Activated naive CD4-positive, alpha-beta T cell treated with anti-CD3 and anti-CD28 coated beads, Interleukin-2, amount 50 U/mL, for 72 hours (primary cell): ENCODE data around the gene CLCC1. TPM values are rescaled to one million over a fixed set of nuclear protein-coding genes. Genes with fewer than 3 reads are reported as not detected.
A peak's percentile ranks its signal among the peaks of the same experiment; 100 is the strongest.

Source experiments
- ATAC-seq, 2 donors: fragments of 150-1000 bp; cut with Tn5 transposase; 2 replicates each; pipeline ENCODE4 v1.10.0; 2021; ENCODE audit warnings: mild to moderate bottlenecking in 2 of 2, moderate library complexity in 2 of 2
- DNase-seq, 2 donors: peaks; one replicate each; pipeline ENCODE4 v3.0.0; 2021 to 2022; ENCODE audit warnings: low spot score in 2 of 2
- H3K27ac Mint-ChIP-seq, 2 donors: one replicate each; pipeline ENCODE4 v1.8.0; 2022; ENCODE audit warnings: mild to moderate bottlenecking in 2 of 2, mixed read lengths in 2 of 2
- H3K36me3 Mint-ChIP-seq, 2 donors: one replicate each; pipeline ENCODE4 v1.8.0; 2022; ENCODE audit warnings: mixed read lengths in 2 of 2
- H3K9me3 Mint-ChIP-seq, 2 donors: one replicate each; pipeline ENCODE4 v1.8.0; 2022; ENCODE audit warnings: mixed read lengths in 2 of 2
- total RNA-seq, 2 donors: library from RNA; stranded (reverse); gene quantifications; one replicate each; pipeline ENCODE4 v1.2.3, GENCODE V29; 2022

CLCC1 gene, protein sequence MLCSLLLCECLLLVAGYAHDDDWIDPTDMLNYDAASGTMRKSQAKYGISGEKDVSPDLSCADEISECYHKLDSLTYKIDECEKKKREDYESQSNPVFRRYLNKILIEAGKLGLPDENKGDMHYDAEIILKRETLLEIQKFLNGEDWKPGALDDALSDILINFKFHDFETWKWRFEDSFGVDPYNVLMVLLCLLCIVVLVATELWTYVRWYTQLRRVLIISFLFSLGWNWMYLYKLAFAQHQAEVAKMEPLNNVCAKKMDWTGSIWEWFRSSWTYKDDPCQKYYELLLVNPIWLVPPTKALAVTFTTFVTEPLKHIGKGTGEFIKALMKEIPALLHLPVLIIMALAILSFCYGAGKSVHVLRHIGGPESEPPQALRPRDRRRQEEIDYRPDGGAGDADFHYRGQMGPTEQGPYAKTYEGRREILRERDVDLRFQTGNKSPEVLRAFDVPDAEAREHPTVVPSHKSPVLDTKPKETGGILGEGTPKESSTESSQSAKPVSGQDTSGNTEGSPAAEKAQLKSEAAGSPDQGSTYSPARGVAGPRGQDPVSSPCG
- total RNA-seq = 10 to 100 TPM; 15.5 to 19.9 TPM

DNA sequence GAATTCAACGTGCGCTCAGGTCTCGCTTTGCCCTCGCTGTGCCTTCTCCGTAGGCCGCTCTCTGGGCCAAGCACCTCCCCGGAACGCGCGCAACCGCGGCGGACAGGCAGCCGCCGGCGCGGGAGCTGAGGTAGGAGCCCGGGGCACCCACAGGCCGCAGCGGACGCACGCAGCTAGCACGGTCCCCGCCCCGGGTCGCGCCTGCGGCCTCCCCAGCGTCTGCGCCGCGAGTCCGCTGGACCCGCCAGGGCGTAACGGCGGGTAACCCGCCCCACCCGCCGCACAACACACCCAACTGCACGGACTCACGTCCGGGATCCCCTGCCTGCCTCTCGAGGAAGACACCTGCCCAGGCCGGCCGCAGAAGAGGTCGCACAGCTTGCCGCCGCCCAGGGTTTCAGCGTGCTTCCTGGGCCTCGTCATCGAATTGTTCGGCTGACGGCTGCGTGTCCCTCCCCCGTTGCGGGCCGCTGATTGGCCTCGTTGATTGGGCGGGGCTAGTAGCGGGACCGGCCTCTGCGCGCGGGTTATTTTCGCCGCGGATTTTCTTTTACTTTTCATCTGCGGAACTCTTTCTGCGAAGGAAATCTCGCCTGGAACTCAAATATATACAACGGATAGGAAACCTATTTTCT, at the start of gene CLCC1:
TSS of gene CLCC1 (minus strand) at position 433 of the 635 bp plus-strand sequence. CDS start 13,047 bp downstream, outside the sequence.
- peak within 1 kb of the TSS; percentile 90 to 95 for H3K27ac Mint-ChIP-seq
- peaks cover 17 to 26% of the 10 kb centered on the region in 2 donors for H3K36me3 Mint-ChIP-seq
- DNase-seq (peak; percentile 91 to 92), ATAC-seq (peak; percentile 96)
- H3K9me3 Mint-ChIP-seq = no peaks in the 10 kb centered on the region

DNA sequence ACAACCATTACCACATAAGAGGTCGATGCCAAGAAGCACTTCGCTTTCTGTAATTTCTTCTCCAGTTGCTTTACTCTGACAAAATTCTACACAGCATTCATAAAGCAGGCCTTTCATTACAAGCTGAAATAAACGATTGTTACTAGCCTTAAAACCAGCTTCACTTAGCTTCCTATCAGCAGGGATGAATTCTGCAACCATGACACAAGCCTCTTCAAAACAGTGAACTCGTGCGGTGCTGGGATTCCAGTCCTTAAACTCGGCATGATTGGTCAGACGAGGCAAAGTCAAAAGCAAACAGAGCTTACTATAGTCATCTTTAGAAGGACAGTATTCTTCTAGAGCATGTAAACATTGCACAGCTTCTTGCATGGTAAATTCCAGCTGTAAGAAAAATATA, 48.1 kb upstream of the CLCC1 start:
- ATAC-seq (no peak), DNase-seq (no peak)
- Mint-ChIP-seq H3K36me3 (peaks cover 0 to 5% of the 10 kb centered on the region in 2 donors), H3K27ac (no peak overlapping the region), H3K9me3 (no peaks in the 10 kb centered on the region)

DNA sequence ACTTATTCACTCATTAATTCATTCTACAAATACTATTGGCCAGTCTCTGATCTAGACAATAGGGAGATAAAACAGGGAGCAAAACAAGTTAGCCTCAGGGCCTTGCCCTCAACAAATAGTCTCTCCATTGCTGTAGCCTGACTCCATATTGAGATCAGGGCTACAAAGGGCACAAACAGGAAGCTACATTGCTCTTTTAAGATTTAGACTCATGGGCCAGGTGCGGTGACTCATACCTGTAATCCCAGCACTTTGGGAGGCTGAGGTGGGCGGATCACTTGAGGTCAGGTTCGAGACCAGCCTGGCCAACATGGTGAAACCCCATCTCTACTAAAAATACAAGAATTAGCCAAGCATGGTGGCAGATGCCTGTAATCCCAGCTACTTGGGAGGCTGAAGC, 33.3 kb upstream of the CLCC1 start:
- H3K36me3 Mint-ChIP-seq = peaks cover 19 to 39% of the 10 kb centered on the region in 2 donors
- peak overlapping the region; percentile 57 to 67 for H3K27ac Mint-ChIP-seq
- ATAC-seq (peak; percentile 57 to 86), DNase-seq (peak in 1 of 2 donors; percentile 14)
- H3K9me3 Mint-ChIP-seq = peaks cover 5 to 13% of the 10 kb centered on the region in 2 donors

DNA sequence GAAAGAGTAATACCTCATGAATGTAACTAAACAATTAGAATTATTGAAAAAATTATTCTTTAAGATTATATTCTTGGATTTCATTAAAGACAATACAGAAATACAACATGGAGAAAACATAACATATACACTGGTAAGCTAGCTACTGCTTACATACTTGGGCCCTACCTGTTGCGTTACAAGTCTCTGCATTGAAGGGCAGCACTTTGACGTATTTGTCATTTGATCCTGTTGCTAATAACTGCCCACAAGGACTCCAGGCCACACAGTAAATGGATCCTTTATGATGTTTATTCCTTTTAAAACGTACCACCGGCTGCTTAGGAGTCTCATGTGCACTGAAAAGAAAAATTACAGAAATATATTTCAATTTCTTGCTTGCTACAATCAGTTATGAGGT, 19.8 kb upstream of the CLCC1 start:
- no peak for ATAC-seq
- DNase-seq = no peak
- Mint-ChIP-seq H3K36me3 (peaks cover 0 to 6% of the 10 kb centered on the region in 2 donors), H3K27ac (no peak overlapping the region), H3K9me3 (no peaks in the 10 kb centered on the region)

DNA sequence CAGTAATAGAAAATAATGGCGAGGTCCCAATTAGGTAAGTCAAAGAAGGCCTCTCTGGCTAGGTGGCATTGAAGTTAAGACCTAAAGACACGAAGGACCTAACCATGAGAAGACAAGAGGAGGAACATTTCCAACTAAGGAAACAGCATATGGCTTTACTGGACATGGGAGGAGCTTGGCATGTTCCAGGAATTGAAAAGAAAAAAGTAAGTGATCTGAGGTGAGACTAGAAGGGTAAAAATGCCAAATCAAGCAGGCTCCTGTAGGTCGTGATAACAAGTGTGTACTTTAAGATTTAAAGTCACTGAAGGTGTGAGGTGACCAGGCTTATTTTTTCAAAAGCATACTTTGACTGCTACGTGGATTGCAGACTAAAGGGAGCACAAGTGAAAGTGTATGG, 13.4 kb upstream of the CLCC1 start:
- no peak overlapping the region for H3K27ac Mint-ChIP-seq
- ATAC-seq (no peak), DNase-seq (no peak)
- peaks cover 0 to 12% of the 10 kb centered on the region in 2 donors for H3K36me3 Mint-ChIP-seq
- H3K9me3 Mint-ChIP-seq = no peaks in the 10 kb centered on the region

DNA sequence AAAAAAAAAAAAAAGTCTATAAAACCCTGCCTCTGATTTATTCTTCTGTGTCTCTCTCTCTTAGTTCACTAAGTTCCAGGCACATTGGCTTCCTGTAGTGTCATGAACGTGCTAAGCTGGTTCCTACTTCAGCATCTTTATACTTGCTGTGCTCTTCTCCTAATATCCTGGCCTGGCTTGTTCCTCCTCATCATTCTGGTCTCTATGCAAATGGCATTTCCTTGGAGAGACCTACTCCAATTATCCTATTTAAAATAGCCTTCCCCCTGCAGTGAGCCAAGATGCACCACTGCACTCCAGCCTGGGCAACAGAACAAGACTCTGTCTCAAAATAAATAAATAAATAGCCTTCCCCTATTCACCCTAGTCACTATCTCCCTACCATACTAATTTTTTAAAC, 9.7 kb upstream of the CLCC1 start:
- H3K36me3 Mint-ChIP-seq = peaks cover 0 to 6% of the 10 kb centered on the region in 2 donors
- ATAC-seq = no peak
- DNase-seq = no peak
- H3K27ac Mint-ChIP-seq = no peak overlapping the region
- H3K9me3 Mint-ChIP-seq = no peaks in the 10 kb centered on the region

DNA sequence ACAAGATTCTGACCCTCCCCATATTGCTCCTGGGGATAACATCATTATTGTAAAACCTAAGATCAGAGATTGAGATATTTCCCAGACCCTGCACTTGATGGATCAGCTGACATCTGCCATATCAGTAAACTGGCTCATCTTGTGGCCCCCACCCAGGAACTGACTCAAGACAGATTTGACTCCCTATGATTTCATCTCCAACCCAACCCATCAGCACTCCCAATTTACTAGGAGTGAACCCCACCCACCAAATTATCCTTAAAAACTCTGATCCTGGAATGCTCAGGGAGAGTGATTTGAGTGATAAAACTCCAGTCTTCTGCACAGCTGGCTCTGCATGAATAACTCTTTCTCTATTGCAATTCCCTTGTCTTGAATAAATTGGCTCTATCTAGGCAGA, 6.1 kb upstream of the CLCC1 start:
- Mint-ChIP-seq H3K36me3 (no peaks in the 10 kb centered on the region), H3K9me3 (no peaks in the 10 kb centered on the region), H3K27ac (no peak overlapping the region)
- DNase-seq = no peak
- no peak for ATAC-seq

DNA sequence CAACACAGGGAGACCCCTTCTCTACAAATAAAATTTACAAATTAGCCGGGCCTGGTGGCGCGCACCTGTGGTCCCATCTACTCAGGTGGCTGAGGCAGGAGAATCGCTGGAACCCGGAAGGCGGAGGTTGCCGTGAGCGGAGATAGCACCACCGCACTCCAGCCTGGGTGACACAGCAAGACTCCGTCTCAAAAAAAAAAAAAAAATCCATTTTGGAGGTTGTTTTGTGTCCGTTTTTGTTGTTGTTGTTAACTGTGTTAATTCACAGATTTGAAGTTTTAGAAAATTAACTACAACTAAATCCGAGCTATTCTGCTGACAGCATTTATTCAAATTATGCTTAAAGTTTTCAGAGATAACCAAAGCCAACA, 618 bp downstream of the CLCC1 start:
- ATAC-seq = no peak
- peak in 1 of 2 donors; percentile 38 for DNase-seq
- Mint-ChIP-seq H3K9me3 (no peaks in the 10 kb centered on the region), H3K36me3 (peaks cover 21 to 31% of the 10 kb centered on the region in 2 donors), H3K27ac (peak overlapping the region; percentile 83 to 90)

DNA sequence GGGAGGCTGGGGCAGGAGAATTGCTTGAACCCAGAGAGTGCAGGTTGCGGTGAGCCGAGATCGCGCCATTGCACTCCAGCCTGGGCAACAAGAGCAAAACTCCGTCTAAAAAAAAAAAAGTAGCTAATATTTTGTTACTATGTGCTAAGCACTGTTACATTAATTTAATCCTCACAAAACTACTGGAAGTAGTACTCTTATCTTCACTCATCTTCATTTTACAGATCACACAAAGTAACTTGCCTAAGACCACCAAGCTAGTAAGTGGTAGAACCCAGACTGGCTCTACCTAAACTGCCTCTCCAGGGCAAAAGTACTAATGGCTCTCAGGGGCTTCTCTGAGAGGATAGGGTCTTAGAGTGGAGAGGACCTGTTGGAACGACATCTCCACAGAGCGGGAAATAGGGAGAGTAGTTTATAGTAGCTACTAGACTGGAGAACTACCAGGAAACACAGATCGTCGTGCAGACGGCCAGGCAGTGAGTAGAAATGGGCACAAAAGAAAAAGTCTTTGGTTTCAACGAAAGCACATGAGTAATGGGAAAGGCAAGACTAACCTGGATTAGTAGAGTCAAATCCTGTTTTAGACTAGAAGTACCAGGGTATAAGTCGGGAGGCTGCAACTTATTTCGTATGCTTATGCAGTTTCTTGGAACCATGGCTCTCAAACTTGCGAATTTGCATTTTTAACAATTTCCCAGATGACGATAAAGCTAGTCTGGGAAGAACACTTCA, 1.4 kb downstream of the CLCC1 start:
- DNase-seq = no peak
- H3K27ac Mint-ChIP-seq = peak overlapping the region; percentile 83 to 90
- peaks cover 23 to 36% of the 10 kb centered on the region in 2 donors for H3K36me3 Mint-ChIP-seq
- no peaks in the 10 kb centered on the region for H3K9me3 Mint-ChIP-seq
- ATAC-seq = no peak

DNA sequence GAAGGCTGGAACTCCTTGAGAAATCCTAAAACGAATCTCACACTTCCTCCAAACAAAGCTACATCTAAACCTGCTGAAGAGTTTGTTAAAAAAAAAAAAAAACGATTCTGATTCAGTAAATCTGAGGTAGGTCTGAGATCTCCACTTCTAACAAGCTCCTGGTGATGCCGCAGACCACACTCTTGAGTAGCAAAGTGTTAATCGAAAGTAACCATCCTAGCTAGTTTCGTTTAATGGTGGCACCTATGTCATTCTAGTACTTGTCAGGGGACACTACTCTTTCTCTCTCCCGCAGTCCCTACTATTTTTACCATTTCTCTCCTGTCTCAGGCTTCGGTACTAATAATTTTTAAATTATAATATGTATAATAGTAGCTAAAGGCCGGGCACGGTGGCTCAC, 2.1 kb downstream of the CLCC1 start:
- Mint-ChIP-seq H3K36me3 (peaks cover 26 to 37% of the 10 kb centered on the region in 2 donors), H3K9me3 (no peaks in the 10 kb centered on the region), H3K27ac (no peak overlapping the region)
- no peak for ATAC-seq
- no peak for DNase-seq

DNA sequence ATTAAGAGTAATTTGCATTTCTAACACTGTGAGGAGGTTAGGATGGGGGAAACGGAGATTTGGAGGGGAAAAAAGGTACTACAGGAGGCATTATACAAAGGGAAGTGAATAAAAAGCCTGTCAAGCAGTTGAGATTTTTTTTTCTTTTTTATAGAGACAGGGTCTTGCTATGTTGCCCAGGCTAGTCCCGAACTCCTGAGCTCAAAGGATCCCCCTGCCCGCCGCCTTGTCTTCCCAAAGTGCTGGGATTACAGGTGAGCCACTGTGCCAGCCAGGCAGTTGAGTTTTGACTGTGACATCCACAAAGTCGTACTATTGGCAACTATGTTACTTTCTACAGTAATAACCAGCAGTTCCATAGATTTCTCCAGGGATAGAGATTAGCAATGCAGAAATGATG, 2.6 kb downstream of the CLCC1 start:
- Mint-ChIP-seq H3K27ac (no peak overlapping the region), H3K9me3 (no peaks in the 10 kb centered on the region), H3K36me3 (peaks cover 31 to 41% of the 10 kb centered on the region in 2 donors)
- no peak for DNase-seq
- no peak for ATAC-seq

DNA sequence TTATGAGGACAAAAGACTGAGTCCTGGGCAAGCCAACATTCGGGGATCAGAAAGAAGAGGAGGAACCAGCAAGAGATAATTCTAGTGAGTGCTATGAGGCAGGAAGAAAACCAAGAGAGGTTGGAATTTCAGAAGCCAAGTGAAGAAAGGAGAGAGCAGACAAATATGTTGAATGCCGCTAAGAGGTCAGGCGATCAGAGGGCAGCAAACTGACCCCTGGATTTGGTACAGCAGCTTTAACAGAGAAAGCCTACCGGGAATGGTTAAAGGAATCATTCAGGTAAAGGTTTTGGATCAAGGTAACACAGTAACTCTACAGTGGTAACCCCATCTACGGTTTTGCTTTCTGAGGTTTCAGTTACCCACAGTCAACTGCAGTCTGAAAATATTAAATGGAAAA, 5.4 kb downstream of the CLCC1 start:
- no peak overlapping the region for H3K27ac Mint-ChIP-seq
- H3K9me3 Mint-ChIP-seq = no peaks in the 10 kb centered on the region
- ATAC-seq (no peak), DNase-seq (no peak)
- peaks cover 54 to 55% of the 10 kb centered on the region in 2 donors for H3K36me3 Mint-ChIP-seq

DNA sequence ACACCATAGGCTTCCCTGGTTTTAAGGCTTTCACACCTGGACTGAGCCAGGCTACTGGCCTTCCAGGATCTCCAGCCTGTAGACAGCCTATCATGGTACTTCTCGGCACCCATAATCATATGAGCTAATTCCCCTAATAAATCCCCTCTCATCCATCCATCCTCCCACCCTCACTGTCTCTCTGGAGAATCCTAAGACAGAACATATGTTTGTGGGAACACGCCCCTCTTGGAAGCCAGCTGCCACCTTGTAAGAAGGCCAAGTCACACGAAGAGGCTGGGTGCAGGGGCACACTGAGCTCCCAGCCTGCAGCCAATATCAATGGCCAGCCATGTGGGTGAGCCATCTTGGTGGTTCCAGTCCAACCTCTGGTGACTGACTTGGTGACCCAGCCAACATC, 7.4 kb downstream of the CLCC1 start:
- ATAC-seq = no peak
- H3K27ac Mint-ChIP-seq = peak overlapping the region in 1 of 2 donors; percentile 73
- no peak for DNase-seq
- no peaks in the 10 kb centered on the region for H3K9me3 Mint-ChIP-seq
- H3K36me3 Mint-ChIP-seq = peaks cover 41 to 49% of the 10 kb centered on the region in 2 donors

DNA sequence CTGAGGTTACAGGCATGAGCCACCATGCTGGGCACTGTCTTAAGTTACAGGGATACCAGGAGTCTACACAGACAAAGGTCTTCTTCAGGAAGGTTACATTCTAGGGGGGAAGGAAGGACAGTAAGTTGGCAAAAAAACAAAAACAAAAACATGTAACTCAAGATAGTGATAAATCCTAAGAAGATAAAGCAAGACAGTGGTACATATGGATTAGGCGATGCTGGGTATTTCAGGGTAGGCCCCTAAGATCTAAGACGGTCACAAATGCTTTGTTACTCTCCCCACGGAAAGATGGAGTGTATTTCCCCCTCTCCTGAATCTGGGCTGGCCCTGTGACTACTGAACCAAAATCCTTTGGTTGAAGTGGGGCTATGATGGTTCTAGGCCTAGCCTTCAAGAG, 8.2 kb downstream of the CLCC1 start:
- ATAC-seq (no peak), DNase-seq (no peak)
- H3K27ac Mint-ChIP-seq = no peak overlapping the region
- H3K36me3 Mint-ChIP-seq = peaks cover 34 to 42% of the 10 kb centered on the region in 2 donors
- H3K9me3 Mint-ChIP-seq = no peaks in the 10 kb centered on the region

DNA sequence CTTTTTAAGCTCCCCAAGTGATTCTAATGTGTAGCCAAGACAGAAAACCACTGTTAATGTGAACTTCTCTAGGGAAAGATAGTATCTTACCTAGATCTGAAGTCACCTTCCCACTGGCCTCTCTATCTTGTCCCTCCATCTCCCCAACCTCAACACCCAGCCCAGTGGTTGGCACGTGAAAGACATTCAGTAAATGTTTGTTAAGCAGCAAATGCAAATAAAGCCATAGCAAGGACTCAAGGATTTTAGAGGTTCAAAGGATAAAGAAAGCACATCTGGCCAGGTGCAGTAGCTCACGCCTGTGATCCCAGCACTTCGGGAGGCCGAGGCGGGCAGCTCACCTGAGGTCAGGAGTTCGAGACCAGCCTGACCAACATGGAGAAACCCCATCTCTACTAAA, 9.8 kb downstream of the CLCC1 start:
- peaks cover 30 to 38% of the 10 kb centered on the region in 2 donors for H3K36me3 Mint-ChIP-seq
- DNase-seq (no peak), ATAC-seq (no peak)
- H3K27ac Mint-ChIP-seq = no peak overlapping the region
- H3K9me3 Mint-ChIP-seq = no peaks in the 10 kb centered on the region

DNA sequence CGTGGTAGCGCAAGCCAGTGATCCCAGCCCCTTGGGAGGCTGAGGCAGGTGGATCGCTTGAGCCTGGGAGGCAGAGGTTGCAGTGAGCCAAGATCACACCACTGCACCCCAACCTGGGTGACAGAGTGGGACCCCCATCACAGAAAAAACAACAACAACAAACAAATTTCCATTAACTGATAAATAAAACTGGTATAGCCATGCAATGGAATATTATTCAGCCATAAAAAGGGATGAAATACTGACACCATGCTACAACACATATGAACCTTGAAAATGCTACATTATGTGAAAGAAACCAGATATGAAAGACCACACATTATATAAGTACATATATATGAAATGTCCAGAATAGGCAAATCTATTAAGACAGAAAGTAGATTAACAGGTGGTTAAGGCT, 12.0 kb downstream of the CLCC1 start:
- H3K36me3 Mint-ChIP-seq = peaks cover 19 to 29% of the 10 kb centered on the region in 2 donors
- ATAC-seq = no peak
- no peaks in the 10 kb centered on the region for H3K9me3 Mint-ChIP-seq
- H3K27ac Mint-ChIP-seq = no peak overlapping the region
- no peak for DNase-seq

DNA sequence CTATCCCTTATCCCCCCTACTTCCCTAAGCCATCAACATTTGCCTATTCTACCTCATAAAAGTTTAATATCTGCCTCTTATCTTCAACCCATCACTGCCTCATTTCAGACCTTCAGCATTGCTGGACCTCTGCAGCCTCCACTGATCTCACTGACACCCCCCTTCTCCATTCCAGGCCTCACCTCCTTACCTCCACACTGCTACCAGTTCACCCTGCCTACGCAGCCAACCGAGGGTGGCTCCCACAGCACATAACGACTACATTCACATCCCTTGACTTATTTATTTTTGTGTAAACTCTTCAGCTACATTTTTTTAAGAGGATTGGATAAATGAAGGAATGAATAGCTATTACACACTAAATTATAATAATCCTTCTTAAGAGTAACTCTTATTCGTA, 14.2 kb downstream of the CLCC1 start:
- H3K27ac Mint-ChIP-seq = peak overlapping the region in 1 of 2 donors; percentile 23
- ATAC-seq = no peak
- no peak for DNase-seq
- no peaks in the 10 kb centered on the region for H3K9me3 Mint-ChIP-seq
- peaks cover 8 to 16% of the 10 kb centered on the region in 2 donors for H3K36me3 Mint-ChIP-seq
